Measurements from ENCODE around the gene SMC1B.
"Not testable (repeated sequence)": the region's sequence is repeated elsewhere in the genome, so short reads cannot be mapped to it uniquely, and the experiment has no call there.

- not testable (repeated sequence) for TF ChIP-seq CTCF (IDR thresholded peaks at IDR 0.05 in 8 of 11, conservative IDR thresholded peaks at IDR 0.05 in 3 of 11); POLR2A (IDR thresholded peaks at IDR 0.05)
These were observed 39.8 kb downstream of the SMC1B start for GRCh38 chr22:45373592-45373991.

All from spleen (tissue), 7 donors.